AG09319 (cell line): ENCODE results near the gene MYO3A.

ENCODE experiments used
- DNase-seq: peaks from one replicate; pipeline ENCODE4 v3.0.0-alpha.2; 2010; ENCODE audit warnings: low read depth; ENCODE audit errors: extremely low read depth
- CTCF ChIP-seq: IDR thresholded peaks from 2 replicates; pipeline ENCODE4 v1.5.1; 2011; ENCODE audit warnings: low read depth, mild to moderate bottlenecking, inconsistent platforms, low read length, moderate library complexity

Gene MYO3A

GRCh38 chr10:26254616-26255015 lies 320.6 kb downstream of the MYO3A start:
- no peak for DNase-seq
- no peak for TF ChIP-seq CTCF

- no peak for DNase-seq
- TF ChIP-seq CTCF = no peak
Measured at GRCh38 chr10:26259341-26259740, 325.3 kb downstream of the MYO3A start.
